GM12891 (cell line): ENCODE results near the gene SPINT1.
A peak's percentile ranks its signal among the peaks of the same experiment; 100 is the strongest.

Experiments used
- DNase-seq: peaks from one replicate; pipeline ENCODE4 v3.0.0; 2011; ENCODE audit warnings: low spot score; ENCODE audit not compliant: insufficient read length
- FAIRE-seq: peaks from 2 replicates; lab custom pipeline; 2011; peaks lifted over from hg19 to GRCh38; lab: Jason Lieb, UNC
- PAX5 ChIP-seq: IDR thresholded peaks from 2 replicates; pipeline ENCODE4 v1.6.1; 2011; ENCODE audit warnings: low read length, moderate library complexity, mild to moderate bottlenecking; ENCODE audit not compliant: insufficient read depth, severe bottlenecking
- POLR2A ChIP-seq: IDR thresholded peaks from 2 replicates; pipeline ENCODE4 v1.6.1; 2011; ENCODE audit warnings: low read depth, low read length, control low read depth
- POLR2AphosphoS5 ChIP-seq: IDR thresholded peaks from 2 replicates; pipeline ENCODE4 v1.6.1; 2011; ENCODE audit warnings: low read depth, low read length, control low read depth
- POU2F2 ChIP-seq: IDR thresholded peaks from 2 replicates; pipeline ENCODE4 v1.6.1; 2011; ENCODE audit warnings: low read depth, mild to moderate bottlenecking, control low read depth, low read length, moderate library complexity
- SPI1 ChIP-seq: IDR thresholded peaks from 2 replicates; pipeline ENCODE4 v1.6.1; 2011; ENCODE audit warnings: low read depth, low read length, control low read depth
- TAF1 ChIP-seq: IDR thresholded peaks from 2 replicates; pipeline ENCODE4 v1.6.1; 2011; ENCODE audit warnings: low read depth, low read length, control low read depth

The SPINT1 gene

DNA sequence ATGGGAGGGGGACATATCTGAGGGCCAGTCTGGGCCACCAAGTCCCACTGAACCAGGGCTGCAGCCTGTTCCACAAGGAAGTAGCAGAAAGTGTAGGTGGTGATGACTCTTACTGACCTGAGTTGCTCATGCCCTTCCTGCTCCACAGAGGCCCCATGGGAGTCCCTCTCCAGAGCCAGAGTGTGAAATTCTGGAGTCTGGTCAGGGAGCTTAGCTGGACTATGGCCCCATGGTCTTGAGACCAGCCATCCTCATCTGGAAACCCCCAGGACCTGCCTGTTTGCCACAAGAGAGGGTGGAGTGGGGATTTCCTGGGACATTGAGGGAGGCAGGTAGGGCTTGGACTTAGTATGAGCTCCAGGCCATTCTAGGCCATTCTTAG, 3.0 kb downstream of the SPINT1 start:
- no peak for FAIRE-seq
- DNase-seq, result no peak
- no peak for TF ChIP-seq POU2F2
- TF ChIP-seq PAX5, result no peak
- no peak for TF ChIP-seq SPI1
- no peak for TF ChIP-seq TAF1
- no peak for TF ChIP-seq POLR2AphosphoS5
- TF ChIP-seq POLR2A, result no peak

DNA sequence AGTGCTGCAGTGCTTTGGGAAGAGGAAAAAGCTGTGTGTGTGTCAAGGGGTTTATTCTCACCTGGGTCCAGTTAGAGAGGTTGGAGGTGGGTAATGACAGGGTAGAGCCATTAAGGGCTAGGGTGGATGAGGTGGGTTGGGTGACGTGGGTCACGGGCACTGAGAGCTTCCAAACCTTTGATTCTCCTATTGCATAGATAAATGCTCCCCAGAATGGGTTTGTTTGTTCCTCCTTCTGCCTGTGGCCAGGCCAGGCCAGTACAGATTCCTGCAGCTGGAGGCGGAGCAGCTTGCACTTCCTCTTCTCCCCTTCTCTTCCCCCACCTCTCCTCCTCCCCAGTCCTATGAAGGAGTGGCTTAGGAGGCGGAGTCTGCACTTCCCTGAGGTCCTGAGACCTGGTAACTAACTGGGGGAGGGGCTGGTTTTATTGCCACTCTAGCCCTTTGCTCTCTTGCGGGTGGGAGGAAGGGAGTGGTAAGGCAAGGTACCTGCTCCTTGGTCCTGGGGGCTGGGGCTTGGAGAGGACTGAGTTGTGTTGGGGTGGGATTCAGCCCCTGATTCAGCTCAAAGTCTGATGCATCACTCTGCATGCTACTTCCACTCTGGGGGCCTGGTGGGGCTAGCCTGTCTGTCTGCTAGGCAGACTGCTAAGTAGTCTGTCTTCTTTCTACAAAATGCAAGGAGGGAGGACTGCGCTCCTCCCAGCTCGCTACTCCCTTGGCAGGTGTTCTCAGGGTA, 3.5 kb downstream of the SPINT1 start:
- peak; percentile 62 for DNase-seq
- peak; percentile 92 for FAIRE-seq
- peak; percentile 96 for TF ChIP-seq SPI1
- 0 out of 2 replicates have a peak, but pooled peaks have one; percentile 7 for TF ChIP-seq TAF1
- TF ChIP-seq POU2F2, result no peak

DNA sequence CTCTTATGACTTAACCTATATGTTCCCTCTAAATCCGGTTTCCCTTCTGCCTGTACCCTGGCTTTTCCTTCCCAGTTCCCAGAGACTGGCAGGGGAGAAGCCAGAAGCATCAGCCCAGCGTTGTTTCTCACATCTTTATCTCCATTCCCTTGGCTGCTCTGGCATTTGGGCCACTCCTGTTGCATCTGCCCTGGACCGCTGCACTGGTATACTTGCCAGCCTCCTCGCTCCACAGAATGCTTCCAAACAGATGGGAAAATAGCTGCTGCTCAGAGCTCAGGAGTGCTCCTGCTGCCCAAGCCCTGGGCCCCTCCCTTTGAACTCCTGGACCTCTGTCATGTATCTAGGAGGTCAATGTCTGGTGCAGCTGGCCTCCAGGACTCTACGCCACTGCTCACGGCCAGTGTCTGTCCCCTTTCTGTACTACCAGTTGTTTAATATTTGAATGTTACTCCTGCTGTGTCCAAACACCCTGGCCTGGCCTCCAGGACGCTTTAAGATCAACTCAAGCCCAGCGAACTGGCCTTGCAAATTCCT, 6.8 kb downstream of the SPINT1 start:
- FAIRE-seq (no peak), DNase-seq (no peak)
- no peak for TF ChIP-seq TAF1
- TF ChIP-seq SPI1, result no peak
- TF ChIP-seq POLR2A, result no peak
- no peak for TF ChIP-seq POU2F2
- TF ChIP-seq PAX5, result no peak
- no peak for TF ChIP-seq POLR2AphosphoS5

DNA sequence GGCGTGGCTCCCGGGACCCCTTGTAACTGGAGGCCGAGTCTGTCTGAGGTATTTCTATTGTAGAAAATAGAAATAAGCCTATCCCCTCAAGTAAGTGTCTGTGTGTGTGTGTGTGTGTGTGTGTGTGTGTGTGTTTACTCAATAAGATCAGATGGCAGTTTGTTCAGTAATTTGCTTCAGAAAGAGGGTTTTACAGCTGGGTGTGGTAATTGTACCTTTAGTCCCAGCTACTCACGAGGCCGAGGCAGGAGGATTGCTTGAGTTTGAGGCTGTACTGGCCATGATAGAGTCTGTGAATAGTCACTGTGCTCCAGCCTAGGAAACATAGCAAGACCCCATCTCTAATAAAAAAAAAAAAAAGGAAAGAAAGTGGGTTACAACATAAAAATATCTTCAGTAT, 8.7 kb downstream of the SPINT1 start:
- FAIRE-seq (no peak), DNase-seq (no peak)
- TF ChIP-seq POLR2A (no peak), TAF1 (no peak), POU2F2 (no peak), SPI1 (no peak), POLR2AphosphoS5 (no peak), PAX5 (no peak)

DNA sequence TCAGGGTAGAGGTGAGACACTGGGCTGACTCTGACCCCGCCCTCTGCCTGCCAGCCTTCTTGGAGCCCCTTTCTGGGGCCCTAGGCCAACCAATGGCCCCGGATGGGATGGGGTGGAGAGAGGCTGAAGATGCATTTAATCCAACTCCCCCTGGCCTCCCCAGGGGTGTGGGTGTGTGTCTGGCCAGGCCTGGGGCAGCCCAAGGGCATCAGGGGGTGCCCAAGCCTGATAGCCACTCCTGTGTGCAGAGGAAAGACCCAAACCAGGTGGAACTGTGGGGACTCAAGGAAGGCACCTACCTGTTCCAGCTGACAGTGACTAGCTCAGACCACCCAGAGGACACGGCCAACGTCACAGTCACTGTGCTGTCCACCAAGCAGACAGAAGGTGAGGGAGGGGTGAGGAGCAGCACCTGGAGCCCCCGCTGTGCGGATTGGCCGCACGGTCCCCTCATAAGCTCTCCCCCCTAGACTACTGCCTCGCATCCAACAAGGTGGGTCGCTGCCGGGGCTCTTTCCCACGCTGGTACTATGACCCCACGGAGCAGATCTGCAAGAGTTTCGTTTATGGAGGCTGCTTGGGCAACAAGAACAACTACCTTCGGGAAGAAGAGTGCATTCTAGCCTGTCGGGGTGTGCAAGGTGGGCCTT, 9.5 kb downstream of the SPINT1 start:
- DNase-seq, result no peak
- FAIRE-seq, result no peak
- no peak for TF ChIP-seq TAF1
- no peak for TF ChIP-seq SPI1
- TF ChIP-seq POU2F2, result no peak
- no peak for TF ChIP-seq POLR2A
- TF ChIP-seq PAX5, result no peak
- no peak for TF ChIP-seq POLR2AphosphoS5

DNA sequence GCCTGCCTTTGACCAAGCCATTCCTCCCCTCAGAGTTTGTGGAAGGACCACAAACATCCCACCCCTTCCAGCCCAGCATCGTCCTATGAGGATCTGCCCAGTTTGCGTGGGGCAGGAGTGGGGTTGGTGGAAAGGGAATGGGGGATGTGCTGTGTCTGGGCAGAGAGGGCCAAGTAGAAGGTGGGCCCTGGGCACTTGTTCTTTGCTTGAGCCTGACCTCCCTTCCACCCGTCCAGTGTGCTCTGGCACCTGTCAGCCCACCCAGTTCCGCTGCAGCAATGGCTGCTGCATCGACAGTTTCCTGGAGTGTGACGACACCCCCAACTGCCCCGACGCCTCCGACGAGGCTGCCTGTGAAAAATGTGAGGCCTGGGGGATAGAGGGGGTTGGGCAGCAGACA, 10.3 kb downstream of the SPINT1 start:
- FAIRE-seq, result no peak
- TF ChIP-seq PAX5, result no peak
- TF ChIP-seq TAF1, result no peak

DNA sequence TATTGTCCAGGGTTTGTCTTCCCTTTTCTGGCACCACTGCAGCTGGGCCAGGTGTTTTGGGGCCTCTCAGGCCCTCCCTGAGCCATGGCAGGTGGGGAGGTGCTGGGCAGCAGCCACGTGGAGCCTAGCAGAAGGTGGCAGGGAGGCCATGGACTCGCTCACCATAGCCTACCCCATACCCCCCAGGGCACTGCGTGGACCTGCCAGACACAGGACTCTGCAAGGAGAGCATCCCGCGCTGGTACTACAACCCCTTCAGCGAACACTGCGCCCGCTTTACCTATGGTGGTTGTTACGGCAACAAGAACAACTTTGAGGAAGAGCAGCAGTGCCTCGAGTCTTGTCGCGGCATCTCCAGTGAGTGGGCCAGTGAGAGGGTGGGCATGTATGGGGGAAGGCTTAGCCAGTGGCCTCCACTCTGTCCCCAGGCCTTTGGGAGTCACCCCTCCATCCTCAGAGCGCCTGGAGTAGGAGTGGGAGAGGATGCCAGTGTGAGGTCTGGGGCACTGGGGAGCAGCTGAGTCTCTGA, 11.9 kb downstream of the SPINT1 start:
- no peak for DNase-seq
- FAIRE-seq, result no peak
- TF ChIP-seq POLR2A, result no peak
- no peak for TF ChIP-seq TAF1
- TF ChIP-seq POU2F2, result no peak
- no peak for TF ChIP-seq SPI1
- no peak for TF ChIP-seq POLR2AphosphoS5

More for the DNA sequence above, 10.3 kb downstream of the SPINT1 start:
- DNase-seq, result no peak

DNA sequence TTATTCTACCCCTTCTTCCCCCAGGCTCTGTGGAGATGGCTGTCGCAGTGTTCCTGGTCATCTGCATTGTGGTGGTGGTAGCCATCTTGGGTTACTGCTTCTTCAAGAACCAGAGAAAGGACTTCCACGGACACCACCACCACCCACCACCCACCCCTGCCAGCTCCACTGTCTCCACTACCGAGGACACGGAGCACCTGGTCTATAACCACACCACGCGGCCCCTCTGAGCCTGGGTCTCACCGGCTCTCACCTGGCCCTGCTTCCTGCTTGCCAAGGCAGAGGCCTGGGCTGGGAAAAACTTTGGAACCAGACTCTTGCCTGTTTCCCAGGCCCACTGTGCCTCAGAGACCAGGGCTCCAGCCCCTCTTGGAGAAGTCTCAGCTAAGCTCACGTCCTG, 12.9 kb downstream of the SPINT1 start:
- TF ChIP-seq POLR2A, result no peak
- TF ChIP-seq SPI1, result no peak
- FAIRE-seq (no peak), DNase-seq (no peak)

DNA sequence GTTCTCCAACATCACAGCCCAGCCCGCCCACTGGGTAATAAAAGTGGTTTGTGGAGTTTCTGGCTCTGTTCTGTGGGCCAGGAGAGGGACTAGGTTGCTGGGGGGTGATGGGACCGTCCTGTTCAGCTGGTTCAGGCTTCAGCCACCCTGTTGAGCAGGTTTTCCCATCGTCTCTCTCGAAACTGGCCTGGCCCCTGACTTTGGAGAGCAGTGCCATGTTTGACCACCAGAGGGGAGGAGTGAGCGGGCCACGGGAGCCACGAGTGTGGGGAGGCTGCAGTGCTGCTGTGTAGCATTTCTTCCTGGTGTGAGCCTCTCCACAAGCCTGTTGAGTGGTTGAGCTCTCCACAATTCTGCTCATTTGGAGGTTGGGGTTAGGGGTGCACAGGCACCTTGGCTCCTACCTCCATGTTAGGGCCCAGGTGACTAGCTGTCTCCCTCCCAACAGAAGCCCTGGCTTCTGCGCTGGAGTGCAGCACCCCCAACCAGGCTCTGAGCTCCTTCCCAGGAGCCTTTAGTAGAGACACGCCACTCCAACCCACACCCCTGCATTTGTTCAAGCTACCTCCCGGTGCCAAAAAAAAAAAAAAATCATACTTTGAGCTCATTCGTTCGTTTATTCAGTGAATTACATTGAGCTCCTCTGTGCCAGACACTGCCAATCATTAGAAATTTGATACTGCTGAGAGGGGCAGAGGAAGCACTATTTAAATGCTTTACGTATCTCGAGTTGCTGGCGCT, 13.9 kb downstream of the SPINT1 start:
- peak; percentile 90 for FAIRE-seq
- TF ChIP-seq POU2F2, result 0 out of 2 replicates have a peak, but pooled peaks have one; percentile 26
- TF ChIP-seq TAF1, result no peak
- DNase-seq, result peak; percentile 86

DNA sequence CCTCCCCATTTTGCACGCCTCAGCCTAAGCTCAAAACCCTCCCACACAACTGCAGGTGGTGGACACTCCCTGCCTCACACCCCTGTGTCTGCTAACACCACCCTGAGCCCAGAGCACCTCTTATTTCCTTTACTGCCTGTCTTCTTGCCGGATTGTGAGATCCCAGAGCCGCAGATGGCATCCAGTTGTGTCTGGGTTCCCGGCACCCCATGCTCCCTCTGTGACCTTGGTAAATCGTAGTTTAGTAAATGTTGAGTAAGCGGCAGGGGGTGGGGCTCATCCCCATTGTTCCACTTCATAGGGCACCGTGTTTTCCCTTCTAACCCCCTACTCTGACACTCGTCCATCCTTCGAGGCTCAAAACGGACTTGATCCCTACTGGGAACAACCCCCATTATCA, 14.9 kb downstream of the SPINT1 start:
- FAIRE-seq, result no peak
- TF ChIP-seq POLR2A (no peak), PAX5 (no peak), POU2F2 (no peak), SPI1 (no peak), POLR2AphosphoS5 (no peak), TAF1 (no peak)

More for the DNA sequence above, 14.9 kb downstream of the SPINT1 start:
- DNase-seq, result no peak
